Fibroblast of skin of back (primary cell): ENCODE results near the gene ZNF236.

Source experiments
- DNase-seq: peaks from one replicate; pipeline ENCODE4 v3.0.0-alpha.2; 2013

Gene ZNF236

DNA sequence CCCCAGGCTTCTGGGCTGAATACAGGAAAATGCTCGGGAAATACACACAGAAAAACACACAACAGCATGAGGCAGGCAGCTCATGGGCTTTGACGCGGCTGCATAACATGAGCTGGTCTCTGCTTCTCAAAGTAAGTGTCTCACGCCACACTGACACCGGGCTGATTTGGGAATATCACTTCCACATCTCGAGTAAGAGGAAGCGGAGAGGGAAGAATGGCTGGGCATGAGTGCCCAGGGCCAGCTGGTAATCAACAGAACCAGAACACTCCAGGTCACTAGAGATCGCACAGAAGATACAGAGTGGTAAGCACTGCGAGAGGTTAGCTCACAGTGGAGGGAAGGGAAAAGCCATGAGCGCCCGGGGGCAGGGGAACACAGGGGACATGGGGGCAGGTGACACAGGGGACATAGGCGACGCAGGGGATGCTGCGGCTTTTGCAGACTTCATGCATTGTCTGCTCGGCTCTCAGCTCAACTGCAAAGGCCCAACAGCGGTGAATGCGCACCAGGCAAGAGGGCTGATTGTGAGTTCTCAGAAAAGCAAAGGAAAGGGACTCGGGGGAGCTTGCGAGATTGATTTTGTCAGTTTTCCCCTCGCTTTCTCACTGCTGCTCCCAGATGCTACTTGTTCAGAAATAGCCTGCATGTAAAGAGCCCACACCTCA lies 168.8 kb downstream of the ZNF236 start:
- DNase-seq: no peak

DNA sequence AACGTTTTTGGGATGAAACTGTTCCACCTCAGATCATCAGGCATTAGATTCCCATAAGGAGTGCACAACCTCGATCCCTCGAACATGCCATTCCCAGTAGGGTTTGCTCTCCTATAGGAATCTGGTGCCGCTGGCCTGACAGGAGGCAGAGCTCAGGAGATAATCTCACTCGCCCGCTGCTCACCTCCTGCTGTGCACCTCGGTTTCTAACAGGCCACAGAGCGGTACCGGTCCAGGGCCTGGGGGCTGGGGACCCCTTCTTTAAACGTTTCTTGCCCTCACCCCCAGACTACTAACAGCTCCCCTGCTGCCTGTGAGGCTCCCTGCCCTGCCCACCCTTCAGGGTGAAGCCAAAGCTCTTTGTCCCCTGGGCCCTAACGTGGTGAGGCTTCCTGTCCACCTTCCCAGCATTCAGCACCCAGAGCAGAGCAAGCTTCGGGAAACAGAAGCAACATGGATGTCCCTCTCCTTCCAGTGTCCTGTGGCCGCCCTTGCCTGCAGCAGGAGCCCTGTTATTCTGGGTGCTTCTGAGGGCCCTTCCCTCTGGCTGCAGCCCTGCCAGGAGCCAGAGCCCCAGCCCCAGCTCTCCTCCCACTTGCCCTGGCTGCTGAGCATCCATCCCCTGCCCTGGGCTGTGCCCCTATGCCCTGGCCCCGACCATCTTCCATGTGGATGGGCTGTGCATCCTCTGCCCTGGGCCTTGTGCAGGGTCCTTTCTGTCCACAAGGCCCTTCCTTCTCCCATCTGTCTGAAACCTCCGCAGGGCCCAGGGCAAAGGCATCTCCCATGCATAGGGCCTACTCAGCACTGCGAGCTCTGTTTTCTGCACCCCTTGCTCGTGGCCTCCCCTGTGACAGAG lies 170.1 kb downstream of the ZNF236 start:
- DNase-seq: no peak

DNA sequence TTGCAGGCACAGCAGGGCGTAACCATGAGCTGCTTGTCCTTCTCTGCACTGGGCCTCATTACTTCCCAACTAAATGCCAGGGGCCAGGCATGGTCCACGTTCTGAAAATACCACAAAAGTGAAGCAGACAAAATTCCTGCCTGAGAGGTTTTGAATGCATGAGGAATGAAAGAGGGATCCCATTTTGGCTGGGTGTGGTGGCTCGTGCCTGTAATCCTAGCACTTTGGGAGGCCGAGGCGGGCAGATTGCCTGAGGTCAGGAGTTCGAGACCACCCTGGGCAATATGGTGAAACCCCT lies 170.7 kb downstream of the ZNF236 start:
- no peak for DNase-seq

DNA sequence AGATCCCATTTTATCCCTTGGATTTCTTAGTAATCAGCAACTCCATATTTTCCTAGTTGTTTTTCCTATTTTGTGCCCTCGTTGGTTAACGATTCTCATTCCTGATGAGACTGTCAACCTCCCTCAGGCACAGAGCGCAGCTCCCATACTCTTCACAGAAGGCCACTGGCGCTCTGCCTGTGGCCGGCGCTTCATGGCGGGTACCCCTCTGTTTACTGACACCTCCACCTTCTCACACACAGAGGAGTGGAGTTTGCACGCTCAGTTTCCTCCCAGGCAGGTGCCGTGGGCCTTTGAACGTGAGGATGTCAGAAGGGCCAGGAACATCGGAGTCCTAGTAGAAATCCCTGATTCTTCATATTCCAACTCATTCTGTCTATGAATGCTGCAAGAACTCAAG lies 171.2 kb downstream of the ZNF236 start:
- DNase-seq: no peak

DNA sequence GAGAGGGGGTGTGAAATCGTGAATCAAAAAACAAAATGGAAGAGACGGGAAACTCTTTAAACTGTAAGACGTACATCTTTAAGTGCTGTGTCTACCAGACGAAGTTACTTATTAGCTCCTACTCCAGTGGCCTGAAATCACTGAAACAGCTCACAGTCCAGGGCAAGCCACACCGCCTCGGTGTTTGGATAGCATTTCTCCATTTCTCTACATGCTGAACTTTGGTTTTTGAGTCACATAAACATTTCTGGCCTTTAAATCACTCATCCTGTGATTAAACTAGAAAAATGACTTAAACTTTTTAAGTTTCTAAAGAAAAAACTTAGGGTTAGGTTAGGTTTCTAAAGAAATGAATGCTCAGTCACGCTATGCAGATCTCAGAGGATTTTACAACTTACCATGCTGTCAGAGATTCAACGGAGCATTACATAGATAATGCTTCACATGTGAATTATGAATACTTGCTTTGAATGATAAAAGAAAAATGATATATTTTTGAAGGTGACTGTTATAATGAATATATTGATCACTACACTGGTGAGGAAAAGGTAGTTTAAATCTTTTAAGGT lies 171.8 kb downstream of the ZNF236 start:
- no peak for DNase-seq

DNA sequence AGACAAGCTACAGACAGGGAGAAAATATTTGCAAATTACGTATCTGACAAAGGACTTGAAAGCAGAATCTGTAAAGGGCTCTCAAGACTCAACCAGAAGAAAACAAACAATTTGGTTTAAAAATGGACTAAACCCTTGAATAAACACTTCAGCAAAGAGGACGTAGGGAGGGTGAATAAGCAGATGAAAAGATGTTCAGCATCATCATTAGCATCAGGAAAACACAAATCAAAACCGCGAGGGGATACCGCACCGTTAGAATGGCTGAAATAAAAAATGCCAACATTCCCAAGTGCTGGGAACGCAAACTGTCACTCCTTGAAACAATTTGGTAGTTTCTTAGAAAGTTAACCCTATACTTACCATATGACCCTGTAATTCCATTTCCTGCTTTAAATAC lies 173.5 kb downstream of the ZNF236 start:
- no peak for DNase-seq

DNA sequence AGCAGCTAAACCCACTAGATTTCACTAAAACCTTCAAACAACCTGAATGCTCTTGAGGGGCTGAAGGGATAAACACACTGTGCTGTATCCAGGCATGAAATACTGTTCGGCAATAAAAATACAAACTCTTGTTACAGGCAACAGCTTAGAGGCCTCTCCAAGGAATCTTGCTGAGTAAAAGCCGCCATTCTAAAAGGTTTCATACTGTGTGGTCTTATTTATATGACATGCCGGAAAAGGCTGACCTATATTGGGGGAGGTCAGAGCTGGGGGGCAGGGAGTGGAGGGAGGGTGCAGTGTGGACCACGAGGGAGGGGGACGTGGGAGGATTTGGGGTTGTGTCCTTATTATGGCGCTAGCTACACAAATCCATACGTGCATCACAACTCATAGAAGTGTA lies 174.1 kb downstream of the ZNF236 start:
- no peak for DNase-seq

DNA sequence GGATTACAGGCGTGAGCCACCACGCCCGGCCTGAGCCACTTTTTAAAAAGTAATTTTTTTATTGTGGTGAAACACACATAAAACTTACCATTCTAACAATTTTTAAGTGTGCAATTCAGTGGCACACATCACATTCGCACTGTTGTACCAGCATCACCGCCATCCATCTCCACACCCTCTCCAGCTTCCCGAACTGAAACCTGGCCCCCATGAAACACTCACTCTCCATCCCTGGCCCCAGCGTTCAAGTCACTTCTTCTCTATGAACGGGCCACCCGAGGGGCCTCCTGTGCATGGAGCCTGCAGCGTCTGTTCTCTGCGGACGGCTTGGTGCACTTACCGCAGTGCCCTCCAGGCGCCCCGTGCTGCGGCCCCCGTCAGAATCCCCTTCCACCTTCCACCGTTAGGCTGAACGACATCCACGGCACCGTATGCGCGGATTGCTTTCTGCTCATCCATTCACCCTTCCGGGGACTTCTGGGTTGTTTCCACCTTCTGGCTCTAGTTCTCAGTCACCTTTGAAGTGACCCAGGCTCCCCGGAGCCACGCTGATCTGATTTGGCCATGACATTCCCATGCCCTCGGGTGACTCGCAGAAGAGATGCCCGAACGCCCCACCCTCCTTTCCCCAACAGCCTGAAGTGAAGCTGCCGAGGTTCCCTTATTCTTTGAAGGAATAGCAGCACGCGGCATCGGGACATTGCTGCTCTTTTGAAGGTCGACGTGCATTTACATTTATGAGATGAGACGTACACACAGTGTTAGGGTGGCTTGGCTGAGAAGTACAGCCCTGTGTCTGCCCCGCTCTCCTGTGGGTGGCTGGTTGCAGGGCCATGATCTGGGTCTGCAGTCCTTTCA lies 175.8 kb downstream of the ZNF236 start:
- DNase-seq: no peak

DNA sequence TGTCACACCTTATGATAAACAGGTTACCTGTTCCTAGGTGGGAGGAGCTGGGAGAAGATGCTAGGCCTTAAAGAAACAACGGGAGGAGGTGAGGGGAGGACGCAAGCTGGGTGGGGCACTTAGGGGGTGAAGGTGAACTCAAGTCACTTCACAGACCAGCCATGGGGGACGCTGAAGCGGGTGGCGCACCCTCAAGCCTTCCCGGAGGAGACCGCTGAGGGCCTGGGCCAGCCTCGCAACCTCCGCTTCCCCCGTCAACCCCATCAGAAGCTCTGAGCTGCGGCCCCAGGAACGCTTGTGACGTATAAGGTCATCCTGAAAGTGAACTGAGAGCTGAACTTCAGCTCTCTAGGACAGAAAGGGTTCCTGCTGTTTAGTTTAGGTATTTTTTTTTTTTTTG lies 176.7 kb downstream of the ZNF236 start:
- no peak for DNase-seq

DNA sequence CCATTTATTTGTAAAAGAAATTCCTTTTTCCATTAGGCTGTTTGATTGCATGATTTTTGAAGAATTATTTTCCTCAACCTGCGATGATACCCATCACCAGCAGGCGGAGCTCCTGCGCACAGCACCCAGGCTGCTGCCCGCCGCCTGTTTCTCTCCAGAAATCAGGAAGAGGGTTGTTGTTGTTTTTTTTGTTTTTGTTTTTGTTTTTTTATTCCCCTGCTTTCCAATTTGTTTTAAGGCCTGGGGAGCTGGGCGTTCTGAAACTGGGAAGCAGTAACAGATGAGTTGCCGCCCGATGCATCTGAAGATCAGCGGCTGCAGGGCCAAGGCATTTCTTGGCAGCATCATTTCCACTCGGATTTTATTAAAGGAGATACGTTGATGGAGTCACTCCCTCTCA lies 178.2 kb downstream of the ZNF236 start:
- peak; percentile 36 for DNase-seq

DNA sequence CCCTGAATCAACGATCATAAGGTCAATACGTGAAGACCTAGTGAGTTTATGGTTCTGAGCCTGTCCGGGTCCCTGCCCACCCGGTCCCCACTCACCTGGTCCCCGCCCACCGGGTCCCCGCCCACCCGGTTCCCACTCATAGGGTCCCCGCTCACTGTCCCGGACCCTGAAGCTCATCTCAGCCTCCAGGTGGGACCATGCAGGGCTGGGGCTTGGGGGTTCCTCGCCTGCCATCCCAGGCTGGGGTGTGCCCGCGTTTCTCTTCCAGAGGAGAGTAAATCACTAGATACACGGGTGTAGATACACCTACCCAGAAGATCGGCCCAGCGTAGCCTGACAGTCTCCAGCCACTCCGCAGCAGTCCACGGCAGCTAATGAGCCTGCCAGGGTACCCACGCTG lies 178.7 kb downstream of the ZNF236 start:
- DNase-seq: no peak

DNA sequence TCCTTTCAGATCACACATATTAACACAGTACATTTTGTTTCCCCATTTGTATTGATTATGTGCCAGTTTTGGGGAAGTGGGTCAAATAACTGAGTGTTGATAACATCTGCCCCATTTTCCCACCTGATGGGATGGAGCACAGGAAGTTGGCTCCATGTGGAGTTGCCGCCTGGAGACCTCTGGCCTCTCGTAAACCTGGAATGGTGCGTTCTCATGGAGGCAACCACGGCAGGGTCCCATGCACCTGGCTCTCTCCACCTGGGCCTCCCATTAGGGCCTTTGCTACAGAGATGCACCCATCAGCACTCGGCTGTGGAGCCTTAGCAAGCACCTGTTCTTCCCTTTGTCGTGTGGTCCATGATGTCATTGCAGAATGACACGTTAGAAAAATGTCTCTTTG lies 179.6 kb downstream of the ZNF236 start:
- no peak for DNase-seq

DNA sequence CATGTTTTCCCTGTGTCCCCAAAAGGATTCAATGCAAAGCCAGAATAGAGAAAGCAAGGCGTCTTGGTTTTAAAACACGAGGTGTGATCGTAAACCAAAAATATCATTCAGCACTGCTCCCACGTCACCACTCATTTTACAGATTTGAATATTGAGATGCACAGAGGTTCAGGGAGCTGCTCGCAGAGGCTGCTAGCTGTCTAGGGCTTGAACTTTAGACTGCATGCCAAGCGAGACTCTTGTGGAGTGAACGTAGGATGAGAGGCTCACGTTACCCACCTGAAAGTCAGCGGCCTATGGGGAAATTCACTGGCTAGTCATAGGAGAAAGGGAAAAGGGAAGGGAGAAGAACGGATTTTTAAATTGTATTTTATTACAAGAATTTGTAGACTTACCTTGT lies 180.1 kb downstream of the ZNF236 start:
- no peak for DNase-seq

DNA sequence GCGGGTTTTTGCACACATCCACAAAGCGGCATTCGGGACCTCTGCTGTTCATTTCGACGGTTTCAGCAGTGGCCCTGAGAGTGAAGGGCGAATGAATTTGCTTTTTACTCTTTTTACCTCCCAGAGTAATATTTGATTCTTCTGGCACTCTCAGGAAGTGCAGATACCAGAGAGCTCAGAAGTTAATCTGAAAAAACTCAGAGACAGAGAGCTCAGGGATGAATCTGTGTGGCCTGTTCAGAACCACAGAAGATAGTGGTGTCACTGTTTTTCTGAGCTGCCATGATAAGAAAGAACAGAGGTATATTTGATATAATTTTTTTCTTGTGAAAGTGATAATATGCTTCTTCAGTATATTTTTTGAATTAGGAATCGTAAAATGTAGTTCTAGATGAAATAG lies 181.0 kb downstream of the ZNF236 start:
- no peak for DNase-seq

DNA sequence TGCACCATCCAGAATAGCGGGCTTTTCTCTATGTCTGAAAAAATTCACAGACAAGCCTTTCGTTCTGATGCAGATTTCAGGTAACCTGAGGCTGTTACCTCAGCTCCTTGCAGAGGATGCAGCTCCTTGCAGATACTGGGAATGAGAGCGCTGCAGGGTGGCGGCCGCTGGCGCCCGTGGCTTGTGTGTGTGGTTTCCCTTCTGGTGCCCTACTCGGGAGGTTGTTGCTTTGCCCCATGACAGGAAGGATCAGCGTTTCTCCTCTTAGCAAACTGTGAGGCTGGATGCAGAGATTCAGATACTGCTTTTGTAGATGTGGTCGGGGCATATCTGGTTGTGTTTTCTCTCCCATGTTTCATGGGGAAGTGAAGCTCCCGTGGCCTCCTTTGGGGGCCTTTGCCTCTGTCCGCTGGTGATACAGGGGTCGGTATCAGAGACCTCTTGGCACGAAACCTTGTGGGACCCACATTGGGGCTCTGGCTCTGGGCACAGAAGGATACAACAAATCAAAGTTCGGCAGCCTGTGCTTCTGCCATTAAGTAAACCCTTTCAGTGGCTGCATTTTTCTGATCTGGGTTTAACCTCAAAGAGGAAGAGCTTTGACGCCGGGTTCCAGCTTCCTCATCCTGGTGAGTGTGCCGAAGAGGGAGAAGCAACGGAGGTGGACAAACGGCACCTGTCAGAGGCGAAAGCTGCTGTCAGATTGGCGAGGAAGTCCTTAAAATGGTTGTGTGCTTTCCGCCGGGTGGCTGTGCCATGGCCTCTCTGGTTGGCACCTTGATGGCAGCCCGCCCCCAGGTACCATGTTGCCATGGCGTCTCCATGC lies 182.4 kb downstream of the ZNF236 start:
- no peak for DNase-seq

DNA sequence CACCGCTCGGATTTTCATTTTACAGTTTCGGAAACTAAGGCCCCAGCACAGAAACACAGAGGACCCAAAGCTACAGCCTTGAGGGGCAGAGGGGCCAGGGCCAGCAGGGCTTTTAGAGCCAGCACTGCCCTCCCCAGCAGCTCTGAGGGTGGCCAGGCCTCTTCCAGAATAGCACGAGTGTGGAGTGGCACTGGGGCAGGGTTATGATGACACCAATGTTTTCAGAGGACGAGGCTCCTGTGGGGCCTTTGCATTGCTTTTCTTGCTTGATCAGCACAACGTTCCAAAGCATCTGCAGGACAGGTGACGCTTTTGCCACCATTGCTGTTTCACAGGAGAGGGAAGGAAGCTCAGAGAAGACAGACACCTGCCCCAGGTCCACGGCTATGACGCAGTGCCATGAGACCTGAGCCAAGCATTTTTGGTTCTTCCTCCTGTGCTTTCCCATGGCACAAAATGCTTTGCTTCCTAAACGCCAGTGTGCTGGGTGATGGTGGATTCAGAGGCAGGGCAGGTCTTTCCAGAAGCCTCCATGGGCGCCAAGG lies 183.4 kb downstream of the ZNF236 start:
- DNase-seq: no peak

DNA sequence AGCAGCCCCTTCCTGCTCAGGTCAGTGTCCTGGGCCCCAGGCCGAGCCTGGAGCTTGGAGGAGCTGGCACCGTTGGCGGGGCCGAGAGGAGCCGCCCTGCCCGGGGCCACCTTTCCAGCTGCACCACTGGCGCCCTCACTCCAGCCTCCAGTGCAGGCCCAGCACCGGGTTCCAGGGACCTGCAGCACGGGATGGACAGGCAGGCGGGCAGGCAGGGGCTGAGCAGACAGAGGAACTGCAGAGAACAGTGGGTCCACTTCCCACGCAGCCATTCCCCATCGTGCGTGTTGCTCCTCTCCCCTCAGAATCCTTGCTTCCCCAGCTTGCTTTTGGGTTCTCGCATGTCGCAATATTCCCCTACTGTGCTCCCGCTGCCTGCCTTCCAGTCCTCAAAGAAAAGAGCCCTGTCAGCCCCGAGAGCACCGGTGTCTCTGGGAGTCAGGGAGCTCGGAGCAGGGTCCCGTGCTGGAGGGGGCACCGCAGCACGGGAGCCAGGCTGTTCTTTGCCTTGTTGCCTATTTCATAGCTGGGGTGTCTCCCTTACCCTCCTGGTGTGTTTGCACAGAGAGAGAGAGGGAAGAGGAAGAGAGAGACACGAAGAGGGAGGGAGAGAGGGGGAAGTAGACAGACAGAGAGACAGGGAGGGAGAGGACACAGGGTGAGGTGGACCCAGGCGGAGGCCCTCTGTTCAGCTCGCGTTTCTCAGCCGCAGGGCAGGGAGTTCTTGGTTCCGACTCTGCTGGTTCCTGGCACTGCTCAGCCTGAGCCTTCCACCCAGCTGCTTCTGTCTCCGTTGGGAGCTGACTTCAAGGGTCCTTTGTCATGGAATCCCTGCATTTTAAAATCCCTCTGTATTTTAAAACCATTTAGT lies 184.2 kb downstream of the ZNF236 start:
- DNase-seq: no peak

DNA sequence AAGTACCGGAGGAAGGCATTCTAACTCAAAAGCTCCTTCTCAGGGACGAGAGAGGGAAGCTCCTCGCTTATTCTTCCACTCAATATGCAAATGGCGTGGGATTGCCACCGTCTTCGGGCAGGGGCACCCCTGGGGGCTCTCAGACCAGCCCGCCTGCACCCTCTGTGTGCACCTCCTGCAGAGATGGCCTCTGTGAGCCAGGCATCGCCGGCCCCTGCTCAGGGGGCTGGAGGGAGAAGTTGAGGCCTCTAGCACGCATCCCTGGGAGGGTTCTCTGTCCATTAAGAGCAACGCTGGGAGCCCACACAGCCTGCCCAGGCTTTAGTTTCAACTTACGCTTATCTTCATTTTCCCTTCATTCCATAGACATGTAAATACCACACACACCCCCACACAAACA lies 184.9 kb downstream of the ZNF236 start:
- DNase-seq: no peak

DNA sequence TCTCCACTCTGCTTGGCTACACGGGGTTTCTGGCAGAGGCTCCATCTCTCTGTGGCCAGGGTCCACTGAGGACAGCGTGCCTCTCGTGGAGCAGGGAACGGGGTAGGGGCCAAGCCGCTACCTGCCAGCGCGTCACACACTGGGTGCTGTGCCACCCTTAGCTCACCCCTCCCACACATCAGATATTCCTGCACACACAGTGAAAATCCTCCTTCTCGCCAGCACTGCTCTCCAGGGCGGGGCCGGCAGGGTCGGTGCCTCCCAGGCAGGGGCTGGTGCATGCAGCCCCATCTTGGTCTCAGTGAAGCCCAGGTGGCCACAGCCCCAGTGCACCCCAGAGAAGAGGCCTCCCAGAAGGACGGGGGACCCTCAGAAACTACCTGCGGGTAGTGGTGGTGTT lies 185.6 kb downstream of the ZNF236 start:
- no peak for DNase-seq

DNA sequence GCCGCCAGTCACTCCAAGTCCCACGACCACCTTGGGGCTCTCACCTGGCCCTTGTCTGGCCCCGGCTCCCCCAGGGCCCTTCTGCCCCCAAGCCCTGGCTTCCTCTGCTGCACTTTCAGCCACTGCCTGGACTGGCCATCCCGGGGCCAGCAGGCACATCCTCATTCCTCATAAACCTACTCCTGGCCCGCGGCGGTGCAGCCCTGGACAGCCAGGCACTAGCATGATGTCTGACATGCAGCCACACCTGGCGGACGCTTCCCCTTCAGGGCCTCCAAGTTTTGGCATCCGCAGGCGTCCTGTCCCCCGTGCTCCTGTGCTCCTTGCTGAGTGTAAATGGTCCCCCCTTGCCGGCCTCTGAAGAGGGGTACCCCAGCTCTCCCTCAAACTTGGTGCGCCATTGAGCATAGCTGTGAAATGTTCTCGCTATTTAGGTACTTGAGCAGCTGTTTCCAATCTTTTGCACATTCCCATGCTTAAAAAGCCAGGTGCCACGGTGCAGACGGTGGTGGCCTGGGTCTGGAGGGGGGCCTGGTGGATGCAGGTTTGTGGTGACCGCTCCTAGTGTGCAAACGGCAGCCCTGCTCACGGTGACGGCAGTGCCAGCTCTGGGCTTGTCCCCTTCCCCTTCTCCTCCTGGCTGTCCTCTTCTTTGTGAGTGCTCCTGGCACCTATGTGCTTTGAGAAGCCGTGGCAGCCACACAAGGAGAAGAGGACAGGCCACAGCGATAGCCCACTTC lies 186.4 kb downstream of the ZNF236 start:
- DNase-seq: no peak
